Endometrium (tissue), 2 donors: ENCODE data around the gene FARP1.

Experiments
- FAIRE-seq: peaks from 2 replicates; lab custom pipeline; 2012; peaks lifted over from hg19 to GRCh38; lab: Jason Lieb, UNC
- donor health status: control.
- donor health status: control.

Gene FARP1

DNA sequence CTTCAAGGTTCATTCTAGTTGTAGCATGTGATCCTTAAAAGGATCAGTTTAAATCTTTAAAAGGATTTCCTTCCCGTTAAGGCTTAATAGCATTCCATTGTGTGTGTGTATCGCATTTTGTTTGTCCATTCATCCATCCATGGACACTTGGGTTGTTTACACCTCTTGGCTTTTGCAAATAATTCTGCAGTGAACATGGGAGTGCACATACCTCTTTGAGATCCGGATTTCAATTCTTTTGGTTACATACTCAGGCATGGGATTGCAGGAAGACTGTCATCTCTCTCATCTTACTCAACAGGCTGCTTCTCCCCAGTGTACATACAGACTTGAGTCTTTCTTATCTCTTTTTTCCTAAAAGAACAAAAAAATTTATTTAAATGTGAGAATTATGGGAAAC is 32.9 kb downstream of the FARP1 start:
- FAIRE-seq: no peak

- FAIRE-seq: no peak
Observed at GRCh38 chr13:98176777-98177608, 34.1 kb downstream of the FARP1 start, which contains the start of gene RNF113B. Gene RNF113B (minus strand): TSS chr13:98177269. CDS start chr13:98177236, 33 bp downstream.

GRCh38 chr13:98180092-98180491 is 37.2 kb downstream of the FARP1 start:
- no peak for FAIRE-seq

DNA sequence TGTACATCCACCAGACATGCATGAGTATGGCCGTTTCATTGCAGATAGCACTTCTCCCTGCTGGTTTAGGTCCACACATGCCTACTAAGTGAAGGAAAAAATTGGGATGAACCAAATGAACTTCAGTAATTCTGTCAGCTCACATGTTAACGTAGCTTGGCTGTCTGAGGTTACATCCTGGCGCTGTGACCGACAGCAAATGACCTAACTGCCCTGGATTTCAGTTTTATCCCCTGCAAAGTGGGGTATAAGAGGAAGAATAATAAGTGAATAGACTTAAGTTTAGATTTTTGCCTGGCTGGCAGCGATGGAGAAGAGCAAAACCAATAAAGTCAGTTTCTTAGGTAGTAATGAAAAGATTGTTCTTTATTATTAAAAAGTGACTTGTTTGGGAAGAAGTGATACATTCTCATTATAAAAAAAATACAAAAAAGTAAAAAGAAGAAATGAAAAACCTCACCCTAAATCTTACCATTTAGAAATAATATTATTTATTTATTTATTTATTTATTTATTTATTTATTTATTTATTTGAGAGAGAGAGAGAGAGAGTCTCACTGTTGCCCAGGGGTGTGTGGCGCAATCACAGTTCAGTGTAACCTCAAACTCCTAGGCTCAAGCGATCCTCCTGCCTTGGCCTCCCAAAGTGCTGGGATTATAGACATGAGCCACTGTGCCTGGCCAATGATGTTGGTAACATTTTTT is 38.4 kb downstream of the FARP1 start:
- FAIRE-seq: no peak

- FAIRE-seq: no peak
Observed at GRCh38 chr13:98182153-98182552, 39.3 kb downstream of the FARP1 start.

GRCh38 chr13:98182589-98182988 is 39.7 kb downstream of the FARP1 start:
- no peak for FAIRE-seq

DNA sequence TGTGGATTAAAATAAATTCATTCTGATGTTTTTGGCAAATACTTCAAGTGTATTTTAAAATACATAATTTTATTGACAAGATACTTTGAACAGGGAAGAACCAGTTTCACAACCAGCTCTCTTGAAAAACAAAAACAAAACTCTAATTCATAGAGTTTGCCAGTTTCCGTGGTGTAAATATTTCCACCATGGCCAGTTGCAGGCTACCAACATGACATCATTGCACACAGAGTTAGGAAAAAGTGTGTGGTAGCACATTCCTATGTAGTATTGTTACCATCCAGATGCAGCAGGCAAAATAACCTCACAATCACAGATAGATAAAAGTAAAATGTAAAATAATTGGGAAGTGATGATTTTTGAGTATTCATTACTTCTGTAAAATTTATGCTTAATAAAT is 41.9 kb downstream of the FARP1 start:
- no peak for FAIRE-seq

DNA sequence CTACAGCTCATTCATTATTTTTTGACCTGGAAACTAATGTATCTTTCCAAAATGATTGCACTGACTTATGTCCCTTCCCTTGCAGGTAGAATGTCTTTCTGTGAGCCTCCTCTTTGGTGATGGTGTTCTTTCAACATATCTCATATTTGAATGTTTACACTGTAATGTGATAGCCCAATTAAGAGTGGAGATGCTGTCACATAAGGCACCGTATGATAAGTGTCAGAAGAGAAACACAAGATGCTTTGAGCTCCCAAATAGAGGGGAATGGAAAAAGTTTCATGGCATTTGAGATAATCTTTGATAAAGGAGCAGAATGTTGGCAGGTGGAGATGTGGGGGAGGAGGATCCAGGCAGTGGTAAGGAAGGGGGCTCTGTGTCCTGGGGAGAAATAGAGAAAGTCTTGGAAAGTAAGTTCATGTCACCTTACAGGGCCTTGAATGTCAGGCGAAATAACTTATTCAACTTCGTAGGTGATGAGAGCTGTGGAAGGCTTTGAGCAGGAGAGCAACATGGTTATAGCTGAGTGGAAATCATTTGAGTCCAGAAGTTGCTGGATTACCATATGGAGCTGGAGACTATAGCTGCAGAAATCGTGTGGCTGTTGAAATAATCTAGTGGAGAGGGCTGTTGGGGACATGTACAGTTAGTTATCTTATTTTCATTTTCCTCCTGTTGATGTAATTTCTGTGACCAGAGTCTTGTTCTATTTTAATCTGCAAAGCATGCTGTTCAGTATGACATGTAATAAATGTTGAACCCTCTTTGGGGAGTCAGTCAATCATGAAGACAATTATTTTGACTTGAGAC is 44.5 kb downstream of the FARP1 start:
- FAIRE-seq: no peak

GRCh38 chr13:98187965-98188261 is 45.0 kb downstream of the FARP1 start:
- FAIRE-seq: no peak

GRCh38 chr13:98188544-98189166 is 45.8 kb downstream of the FARP1 start:
- FAIRE-seq: no peak

- FAIRE-seq: peak; percentile 33
Observed at GRCh38 chr13:98189841-98190505, 47.1 kb downstream of the FARP1 start.

GRCh38 chr13:98190889-98191444 is 48.1 kb downstream of the FARP1 start:
- no peak for FAIRE-seq

DNA sequence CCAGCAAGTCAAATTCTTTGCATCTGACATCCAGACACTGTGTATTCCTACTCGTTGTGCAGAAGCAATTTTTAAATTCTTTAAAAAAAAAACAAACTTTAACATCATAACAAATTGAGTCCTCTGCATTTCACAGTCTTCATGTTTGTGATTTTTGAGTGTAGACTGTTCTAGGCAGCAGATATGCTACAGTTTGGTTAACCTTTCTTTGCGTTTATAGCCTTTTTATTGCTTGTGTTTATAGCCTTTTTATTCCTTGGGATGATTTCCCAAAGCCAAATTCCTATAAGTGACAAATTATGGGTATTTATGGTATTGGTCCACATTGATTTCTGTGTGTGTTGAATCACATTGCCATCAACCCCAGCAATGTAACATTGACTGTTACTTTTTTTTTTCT is 49.1 kb downstream of the FARP1 start:
- FAIRE-seq: peak; percentile 86

GRCh38 chr13:98195054-98195791 is 52.3 kb downstream of the FARP1 start:
- FAIRE-seq: no peak

- no peak for FAIRE-seq
Observed at GRCh38 chr13:98198683-98199082, 55.8 kb downstream of the FARP1 start.

DNA sequence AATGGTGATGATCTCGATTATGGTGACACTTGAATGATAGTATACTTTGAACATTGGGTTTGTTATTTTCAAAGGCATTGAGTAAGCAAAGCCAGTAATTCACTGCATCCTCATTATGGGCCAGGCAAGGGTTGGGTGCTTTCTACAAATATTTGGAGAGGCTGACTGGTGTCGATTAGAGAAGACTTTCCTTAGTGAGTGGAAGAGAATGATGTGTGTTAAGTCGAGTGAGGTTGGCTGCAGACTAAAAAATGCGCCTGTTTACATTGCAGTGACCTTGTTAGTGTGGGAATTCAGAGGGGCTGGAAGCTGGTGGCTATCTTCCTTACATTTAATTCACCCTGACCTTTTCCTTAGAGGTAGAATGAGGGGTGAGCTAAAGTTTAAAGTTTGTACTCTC is 56.6 kb downstream of the FARP1 start:
- FAIRE-seq: no peak

- FAIRE-seq: no peak
Observed at GRCh38 chr13:98200211-98200878, 57.5 kb downstream of the FARP1 start.

DNA sequence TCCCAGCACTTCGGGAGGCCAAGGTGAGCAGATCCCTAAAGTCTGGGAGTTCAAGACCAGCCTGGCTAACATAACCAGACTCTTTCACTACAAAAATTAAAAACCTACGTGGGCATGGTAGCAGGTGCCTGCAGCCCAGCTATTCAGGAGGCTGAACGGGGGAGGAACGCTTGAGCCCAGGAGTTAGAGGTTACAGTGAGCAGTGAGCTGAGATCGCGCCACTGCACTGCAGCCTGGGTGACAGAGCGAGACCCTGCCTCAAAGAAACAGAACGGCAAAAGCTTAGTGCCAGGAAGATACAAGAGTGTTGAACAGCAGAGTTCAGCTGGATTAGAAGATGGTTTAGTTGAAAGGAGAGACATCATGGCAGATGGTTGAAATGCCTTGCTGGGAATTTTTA is 58.3 kb downstream of the FARP1 start:
- FAIRE-seq: no peak

GRCh38 chr13:98201984-98202383 is 59.1 kb downstream of the FARP1 start:
- no peak for FAIRE-seq

- FAIRE-seq: no peak
Observed at GRCh38 chr13:98203646-98204326, 60.9 kb downstream of the FARP1 start.
